Activated CD4-positive, alpha-beta T cell treated with anti-CD3 and anti-CD28 coated beads, Interleukin-2, amount 50 U/mL, for 1 hour (primary cell): ENCODE data around the gene HDAC4.

Experiments
- DNase-seq: peaks from one replicate; pipeline ENCODE4 v3.0.0-alpha.2; 2020

Gene HDAC4

DNA sequence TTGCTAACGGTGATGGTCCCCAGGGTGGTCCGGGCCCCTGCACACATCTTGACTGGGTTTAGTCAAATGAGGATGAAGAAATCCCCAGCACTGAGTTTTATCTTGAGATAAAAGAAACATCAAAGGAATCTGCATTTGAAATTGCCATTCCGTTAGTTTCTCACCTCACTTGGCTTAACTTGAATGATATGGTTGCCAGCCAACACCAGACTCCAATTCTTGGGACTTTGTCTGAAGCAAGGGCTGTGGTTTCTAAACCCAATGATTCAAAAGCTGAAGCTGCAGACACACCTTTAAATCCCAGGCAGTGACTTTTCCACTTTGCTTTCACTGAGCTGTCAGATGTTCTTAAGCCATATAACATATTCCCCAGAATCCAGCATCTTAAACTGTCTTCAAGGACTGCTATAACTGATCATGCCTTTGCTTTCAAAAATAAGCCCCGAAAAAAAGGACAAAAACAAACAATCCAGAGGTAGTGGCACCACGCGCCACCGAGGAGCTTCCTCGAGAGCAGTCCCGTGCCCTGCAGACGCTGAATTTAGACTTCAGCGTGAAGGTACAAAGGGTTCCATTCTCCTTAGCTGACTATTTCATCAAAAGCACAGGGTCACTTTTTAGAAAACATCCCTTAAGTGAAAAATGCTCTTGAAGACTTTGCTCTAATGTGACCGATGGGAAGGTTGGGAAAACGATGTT, 189.3 kb downstream of the HDAC4 start:
- no peak for DNase-seq

DNA sequence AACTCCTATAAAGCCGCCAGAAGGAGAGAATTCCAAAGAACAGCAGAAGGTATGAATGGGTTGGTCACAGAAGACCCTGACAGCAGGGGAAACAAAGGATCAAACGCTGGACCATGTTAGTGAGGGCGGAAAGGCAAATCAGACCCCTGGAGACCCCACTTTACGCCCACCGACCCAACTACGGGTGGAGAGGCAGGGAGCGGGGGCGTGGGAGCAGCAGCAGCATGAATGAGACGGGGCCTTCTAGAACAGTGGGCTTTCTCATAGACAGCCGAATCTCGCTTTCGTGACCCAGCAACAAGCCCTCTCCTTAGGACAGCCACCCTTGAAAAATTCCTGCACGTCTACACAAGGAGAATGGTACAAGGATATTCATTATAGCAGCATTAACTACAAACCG, 191.0 kb downstream of the HDAC4 start:
- DNase-seq = no peak

DNA sequence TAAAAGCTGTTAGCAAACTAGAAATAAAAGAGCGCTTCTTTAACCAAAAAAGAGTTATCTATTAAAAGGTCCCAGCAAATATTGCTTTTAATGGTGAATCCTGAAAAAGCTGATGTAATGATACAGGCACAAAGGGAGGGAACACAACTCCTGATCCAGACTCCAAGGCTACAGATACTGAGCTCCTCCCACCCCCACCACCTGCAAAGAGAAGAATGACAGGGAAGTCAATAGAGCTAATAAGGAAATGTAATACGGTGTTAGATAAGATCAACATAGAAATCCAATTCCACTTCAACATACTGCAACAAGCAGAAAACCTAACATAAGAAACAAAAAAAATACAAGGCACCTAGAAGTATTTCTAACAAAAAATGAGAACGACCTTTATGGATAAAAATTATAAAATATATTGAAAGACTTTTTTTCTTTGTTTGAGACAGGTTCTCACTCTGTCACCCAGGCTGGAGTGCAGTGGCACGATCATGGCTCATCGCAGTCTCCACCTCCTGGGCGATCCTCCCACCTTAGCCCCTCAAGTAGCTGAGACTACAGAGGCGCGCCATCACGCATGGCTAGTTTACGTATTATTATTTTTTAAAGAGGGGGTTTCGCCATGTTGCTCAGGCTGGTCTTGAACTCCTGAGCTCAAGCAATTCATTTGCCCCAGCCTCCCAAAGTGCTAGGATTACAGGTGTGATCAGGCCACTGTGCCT, 192.2 kb downstream of the HDAC4 start:
- no peak for DNase-seq

DNA sequence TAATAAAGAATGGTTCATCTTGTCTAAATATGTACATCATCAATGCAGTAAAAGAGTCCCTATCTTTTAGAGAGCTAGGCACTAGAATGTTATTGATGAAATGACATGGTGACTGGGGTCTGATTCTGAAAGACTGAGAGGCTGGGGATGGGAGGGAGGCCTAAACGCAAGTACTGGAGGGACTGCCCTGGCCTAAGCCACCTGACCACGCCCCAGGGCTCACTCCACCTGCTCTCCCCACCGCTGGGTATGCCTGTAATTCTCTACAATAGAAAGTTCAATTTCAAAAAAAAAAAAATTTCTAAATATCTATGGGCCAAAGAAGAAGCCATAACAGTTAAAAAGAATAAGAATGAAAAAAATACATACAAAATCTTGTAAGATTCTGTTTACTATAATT, 194.0 kb downstream of the HDAC4 start:
- no peak for DNase-seq

DNA sequence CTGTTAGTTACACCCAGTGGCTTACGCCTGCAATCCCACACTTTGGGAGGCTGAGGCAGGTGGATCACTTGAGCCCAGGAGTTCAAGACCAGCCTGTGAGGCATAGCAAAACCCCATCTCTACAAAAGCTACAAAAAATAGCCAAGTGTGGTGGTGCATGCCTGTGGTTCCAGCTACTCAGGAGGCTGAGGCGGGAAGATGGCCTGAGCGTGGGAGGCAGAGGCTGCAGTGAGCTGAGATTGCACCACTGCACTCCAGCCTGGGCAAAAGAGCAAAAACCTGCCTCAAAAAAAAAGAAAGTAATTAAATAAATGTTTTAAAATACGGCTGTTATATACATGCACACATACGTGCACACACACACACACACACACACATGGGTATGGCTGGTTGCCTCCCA, 194.8 kb downstream of the HDAC4 start:
- DNase-seq = no peak

DNA sequence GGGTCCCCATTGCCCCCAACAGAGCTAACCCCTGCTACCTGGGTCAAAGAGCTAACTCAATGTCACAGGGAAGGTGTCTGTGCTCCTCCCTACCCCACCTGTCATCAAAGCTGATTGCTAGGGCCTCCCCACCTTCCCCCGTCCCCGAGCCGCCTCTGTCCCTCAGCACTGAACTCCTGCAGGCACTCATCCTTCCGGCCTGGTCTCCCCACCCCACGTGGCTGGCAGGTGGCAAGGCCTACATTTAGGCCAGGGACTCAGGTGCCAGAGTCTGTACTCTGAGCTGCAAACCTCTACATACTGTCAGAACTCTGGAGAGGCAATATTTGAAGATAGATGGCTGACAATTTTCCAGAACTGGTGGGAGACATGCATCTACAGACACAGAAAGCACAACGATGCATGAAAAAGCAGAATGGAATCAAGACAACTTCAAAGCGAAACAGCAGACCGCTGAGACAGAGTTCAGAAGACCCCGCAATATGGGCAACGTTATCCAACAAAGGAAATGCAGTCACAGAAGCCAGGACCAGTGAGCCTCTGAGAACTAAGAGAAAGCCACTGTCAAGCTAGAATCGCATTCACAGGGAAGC, 195.8 kb downstream of the HDAC4 start:
- DNase-seq = no peak

DNA sequence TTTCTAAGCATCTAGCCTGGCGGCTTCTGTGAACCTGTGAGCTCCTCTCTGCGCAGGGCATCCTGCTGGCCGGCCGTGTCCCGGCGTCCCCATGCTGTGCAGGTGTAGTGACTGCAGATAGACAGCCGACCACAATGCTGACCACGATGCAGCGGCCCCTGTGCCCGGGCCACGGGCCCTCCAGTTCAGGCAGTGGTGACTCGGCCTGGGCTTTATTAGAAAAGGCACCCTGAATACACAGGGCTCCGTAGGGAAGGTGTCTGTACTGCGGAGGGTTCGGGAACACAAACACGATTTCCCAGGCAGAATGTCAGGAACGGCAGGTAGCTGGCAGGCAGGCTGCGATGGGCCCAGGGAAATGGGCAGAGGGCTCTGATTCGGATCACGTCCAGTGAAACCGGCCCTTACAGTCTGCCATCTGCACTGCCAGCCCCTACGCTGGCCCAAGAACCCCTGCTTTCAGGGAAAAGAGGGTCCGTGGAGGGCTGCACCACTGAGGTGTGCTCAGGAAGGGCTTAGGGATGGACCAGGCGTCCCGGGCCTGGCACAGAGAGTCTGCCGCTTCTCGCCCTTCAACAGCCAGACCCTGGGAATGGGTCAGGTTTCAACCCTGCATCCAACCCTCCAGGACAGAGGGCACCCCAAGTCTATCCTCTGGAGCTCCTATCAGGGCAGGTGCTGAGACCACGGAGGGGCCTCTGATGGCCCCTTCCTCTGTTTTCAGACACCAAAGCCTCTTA, 196.5 kb downstream of the HDAC4 start:
- DNase-seq = no peak

DNA sequence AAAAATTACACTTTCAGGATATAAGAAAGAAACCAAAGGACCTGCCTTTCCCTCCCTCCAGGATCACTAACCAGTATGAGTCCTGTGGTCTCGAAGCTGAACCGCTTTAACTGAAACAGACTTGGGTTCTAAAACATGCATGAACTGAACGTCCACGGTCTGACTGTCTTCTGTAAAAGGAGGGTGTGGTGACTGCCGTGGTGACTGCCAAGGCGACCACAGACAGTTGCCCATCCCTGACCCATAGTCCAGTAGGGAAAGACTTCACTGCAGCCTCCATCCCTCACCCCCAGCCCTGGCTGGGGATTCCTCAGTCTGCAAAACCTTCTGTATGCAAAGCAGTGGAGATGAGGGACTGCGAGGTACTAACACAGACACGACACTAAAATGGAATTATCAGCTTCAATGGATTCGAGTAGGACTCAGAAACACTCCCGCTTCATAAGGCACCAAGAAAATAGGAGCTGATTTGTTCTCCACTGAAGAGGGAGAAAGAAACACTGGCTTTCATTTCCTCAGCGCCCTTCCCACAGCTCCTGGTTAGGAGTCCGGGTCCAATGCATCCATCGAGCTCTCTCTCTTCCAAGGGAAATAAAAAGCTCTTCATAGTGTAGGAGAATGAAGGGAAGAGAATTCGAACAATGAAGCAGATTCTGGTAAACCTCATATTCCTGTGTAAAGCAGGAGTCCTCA, 197.2 kb downstream of the HDAC4 start:
- DNase-seq = no peak

DNA sequence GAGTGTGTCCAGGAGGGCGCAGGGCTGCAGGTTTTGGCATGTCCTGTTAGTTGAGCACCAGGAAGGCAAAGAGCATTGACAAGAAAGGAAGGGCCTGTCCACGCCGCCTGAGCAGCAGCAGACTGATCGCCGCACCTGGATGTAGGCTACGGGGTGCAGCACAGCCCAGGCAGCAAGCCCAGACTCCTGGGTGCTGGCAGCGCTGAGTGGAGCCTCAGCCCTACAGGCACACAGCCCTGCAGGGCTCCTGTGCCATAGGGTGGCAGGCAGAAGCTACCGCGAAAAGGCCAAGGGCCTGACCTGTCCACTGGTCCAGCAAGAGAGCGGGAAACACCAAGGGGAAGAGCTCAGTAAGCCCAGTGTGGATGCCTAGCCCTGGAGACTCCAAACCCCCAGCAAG, 198.0 kb downstream of the HDAC4 start:
- DNase-seq = no peak

DNA sequence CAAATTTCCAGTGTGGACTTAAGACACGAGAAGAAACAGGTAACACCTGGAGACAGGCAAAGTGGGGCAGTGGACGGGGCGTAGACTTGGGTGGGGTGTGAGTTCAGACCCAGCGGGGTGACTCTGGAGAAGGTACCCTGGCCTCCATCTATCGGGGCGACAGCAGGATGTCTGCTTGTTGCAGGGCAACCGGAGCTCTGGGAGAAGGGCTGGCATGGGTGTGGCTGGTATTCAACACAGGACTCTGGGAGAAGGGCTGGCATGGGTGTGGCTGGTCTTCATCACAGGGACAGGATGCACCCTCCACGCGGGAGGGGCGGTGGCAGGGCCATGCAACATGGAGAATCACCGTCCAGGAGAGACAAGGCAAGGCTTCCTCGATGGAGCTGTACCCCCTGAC, 198.5 kb downstream of the HDAC4 start:
- no peak for DNase-seq

DNA sequence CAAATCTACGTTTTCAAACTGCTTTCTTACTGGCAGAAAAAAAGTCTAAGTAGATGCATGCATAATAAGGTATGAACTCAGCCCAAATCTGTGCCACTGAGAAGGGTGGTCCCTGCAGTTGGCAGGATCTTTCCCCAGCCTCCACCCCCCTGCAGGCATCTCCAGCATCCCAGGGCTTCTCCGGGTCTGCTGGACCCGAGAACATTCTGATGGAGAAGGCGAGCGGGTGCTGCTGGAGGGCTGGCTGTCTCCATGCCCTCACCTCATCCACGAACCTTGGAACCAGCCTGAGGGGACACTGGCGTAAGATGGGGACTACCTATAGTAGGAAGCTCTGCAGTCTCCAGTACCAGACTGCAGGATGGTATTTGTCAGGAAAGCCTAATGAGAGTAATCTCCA, 198.9 kb downstream of the HDAC4 start:
- DNase-seq = no peak

DNA sequence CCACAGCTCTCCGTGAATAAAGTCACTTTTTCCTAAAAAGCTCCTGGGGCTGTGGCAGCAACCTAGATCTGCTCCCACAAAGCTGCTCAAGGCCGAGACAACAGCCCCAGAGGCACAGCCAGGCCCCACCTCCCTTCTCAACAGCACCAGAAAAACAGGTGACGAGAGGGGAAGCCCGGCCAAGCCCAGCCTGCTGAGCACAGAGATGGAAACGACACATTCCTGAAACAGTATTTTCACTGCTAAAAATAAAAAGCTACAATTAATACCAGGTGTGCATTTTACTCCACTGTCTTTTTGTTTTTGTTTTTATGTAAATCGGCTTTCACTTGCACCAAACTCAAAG, 199.3 kb downstream of the HDAC4 start:
- no peak for DNase-seq

DNA sequence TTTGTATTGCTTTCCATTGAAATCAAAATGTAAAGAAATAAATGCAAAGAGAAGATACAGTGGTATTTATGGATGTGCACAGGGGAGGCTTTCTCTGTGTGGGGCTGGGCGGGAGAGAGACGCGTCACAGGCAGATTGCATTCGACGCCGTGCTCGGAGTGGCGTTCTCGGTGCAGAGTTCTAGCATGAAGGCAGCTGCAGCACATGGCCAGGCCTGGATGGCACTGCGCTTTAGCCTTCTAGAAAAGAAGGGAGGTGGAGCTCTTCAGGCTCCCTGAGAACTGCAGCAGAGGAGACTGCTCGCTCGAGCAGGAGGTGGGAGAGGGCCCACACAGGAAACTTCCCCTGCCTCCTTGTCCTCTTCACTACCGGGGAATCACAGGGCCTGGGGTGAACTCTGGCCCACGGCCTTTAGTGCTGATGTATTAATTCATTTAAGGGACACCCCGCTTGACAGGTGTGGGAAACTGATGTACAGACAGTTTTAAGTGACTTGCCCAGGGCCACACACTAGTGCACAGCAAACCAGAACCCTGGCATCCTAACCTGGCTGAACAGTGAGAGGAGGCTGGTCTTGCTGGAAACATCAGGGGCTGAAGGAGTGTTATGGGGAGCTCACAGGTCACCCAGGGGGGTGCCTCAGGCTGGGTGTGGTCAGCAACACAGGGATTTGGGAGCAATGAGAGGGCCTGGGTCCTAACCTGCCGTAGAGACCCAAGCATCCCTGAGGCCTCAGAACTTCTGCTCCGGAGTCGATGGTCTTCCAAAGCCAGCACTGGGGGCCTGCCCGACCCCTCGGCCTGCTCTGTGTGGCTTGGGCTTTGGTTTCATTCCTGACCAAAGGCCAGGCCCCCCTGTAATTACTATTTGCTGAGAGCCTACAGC, 199.9 kb downstream of the HDAC4 start:
- DNase-seq = no peak

DNA sequence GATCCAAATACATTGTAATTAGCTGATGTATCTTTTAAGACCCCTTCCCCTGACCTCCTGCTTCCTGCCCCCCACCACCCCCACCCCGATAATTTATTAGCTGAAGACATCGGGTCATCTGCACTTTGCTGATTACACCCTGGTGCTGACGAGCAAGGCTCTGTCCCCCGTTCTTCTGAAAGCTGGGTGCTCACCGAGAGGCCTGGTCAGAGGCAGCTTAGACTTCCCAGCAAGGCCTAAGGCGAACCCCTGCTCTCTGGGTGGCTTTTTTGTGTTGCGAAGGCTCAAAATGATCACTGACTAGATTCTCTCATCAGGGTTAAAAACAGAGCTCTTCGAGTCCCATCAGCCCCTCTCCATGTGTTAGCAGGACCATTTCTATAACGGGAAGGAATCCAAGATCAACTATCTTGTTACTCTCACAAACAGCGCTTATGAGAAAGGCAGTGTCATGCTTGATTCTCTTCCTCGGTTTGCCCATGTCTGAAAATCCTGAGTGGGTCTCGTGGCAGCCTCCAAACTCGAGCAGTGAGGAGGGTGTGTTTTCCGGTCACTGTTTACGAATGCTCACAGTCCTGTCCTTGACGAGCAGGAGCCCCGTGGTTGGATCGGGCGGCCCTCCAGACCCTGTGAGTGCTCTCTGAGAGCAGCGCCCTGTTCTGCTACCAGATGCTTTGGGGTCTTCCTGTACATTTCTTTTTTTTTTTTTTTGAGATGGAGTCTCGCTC, 201.6 kb downstream of the HDAC4 start:
- no peak for DNase-seq

DNA sequence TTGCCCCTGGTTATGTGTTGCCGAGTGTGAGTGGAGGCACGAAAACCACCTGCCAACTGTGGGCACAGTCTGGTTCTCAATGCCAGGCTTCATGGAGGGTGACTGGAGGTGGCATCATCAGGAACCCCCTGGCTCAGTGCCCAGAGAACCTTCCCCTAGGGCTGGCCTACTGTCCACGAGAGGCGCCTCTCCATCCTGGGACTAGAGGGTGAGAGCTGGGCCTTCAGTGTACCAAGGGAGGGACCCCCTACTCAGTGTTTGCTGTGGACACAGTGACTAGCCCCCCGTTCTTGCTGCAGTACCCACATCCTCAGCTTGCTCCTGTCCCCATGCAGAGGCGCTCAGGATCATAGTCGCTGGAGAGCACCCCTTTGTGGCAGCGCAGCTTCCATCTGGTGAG, 202.6 kb downstream of the HDAC4 start:
- no peak for DNase-seq

DNA sequence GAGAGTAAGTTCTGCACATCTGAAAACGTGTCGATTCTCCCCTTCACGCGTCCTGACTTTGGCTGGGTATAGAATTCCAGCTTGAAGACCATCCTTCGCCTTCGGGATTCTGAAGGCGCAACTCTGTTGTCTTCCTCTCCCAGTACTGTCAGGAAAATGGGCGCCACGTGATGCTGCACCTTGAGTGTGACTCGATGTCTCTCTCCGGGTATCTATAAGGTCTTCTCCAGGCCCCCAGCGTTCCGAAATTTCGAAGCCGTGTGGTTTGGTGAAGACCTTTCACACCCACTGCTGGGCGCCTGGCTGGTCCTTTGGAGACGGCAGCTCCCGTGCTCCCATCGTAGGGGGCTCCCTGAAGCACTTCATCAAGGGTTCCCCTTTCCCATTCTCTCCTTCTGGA, 203.7 kb downstream of the HDAC4 start:
- DNase-seq = no peak

DNA sequence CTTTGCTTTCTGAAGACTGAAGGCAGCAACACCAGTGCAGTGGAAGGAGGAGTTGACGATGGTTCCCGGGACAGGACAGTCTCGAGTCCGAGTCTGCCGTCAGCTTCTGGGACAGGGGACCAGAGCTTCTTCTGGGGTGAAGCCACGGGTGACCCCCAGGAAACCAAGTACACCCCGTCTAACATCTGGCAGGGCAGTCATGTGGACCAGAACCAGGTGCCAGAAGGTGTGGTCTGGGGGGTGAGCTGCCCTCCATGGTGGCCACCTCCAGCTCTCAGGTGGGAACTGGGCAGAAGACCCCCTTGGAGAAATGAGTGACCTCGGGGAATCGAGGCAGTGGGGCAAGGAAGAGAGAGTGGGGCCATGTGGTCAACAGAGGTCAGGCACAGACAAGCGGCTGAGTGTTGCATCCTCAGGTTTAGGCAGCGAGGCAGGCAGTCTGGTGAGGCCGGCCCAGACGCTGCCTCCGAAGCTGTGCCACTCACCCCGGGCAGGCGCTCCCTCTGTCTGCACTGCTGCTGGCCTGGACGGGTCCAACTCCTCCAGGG, 204.3 kb downstream of the HDAC4 start:
- no peak for DNase-seq

DNA sequence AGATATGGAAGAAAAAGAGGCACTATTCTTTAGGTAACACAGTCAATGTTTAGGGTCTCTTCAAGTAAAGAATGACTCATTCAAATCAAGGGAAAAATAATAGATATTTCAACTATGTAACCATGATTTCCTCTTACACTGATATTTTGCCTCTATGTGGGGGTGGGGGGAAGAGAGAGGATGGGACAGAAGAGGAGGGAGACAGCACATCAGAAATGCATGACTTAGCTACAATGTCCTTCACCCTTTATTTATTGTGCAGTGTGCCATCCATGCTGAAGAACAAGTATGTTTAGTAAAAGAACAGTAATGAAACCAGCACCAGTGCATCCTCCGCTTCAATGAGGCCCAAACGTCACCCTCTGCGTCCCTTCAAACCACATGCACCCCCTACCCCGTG, 204.8 kb downstream of the HDAC4 start:
- DNase-seq = no peak

DNA sequence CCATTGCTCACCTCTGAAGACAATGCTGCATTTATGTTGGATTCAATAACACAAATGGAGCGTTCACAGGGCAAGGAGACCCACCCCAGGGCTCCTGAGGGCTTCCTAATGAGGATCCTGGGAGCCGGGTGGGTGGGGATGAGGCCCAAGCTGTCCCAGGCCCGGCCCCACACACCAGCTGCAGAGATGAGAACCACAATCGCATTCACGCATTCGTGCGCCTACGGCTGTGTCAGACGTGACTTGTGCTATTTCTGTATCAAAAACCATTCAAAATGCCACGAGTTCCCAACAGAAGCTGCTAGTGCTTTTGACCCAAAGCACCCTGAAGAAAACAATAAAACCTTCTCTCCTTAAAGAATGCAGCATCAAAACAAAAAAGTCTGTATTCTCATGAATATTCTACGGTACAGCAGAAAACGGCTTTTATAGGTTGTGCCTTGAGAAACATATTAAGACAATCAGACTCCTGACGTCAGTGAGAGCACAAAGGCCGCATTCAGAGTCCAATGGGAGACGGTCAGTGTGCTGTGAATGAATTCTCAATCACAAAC, 205.4 kb downstream of the HDAC4 start:
- DNase-seq = no peak

DNA sequence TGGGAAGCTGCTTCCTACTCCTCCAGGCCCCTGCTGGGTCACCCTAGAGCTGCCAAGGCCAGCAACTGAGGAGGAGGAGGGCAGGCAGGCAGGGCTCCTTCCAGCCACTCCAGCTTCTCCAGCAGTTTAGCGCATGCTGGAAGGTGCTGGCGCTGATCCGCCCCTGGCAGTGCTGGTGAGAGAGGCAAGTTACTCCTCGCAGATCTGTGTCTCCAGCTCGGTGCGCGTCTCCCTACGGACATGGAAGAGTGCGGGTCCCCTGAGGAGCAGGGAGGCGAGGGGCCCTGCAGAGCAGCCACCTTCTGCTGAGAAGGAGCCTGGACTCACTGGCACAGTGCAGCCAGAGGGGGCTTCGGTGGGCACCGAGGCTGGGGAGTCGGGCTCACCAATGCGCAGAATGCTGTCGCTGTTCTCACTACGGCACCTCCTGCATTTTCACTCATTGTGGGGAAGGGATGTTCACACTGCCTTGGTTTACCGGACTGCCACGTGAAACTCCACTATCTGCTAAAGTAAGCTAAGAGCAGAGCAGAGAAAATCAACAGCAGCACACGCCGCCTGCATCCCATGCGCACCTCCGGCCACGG, 206.0 kb downstream of the HDAC4 start:
- DNase-seq = no peak
